IPS-NIHi11 (cell line): Measurements from ENCODE around the gene MAML1.

ENCODE experiments used
- DNase-seq: peaks from one replicate; pipeline ENCODE4 v3.0.0; 2012; ENCODE audit warnings: mixed read lengths, low spot score

Gene MAML1

GRCh38 chr5:179804555-179804947 is 71.9 kb downstream of the MAML1 start:
- no peak for DNase-seq

GRCh38 chr5:179805070-179805528 is 72.5 kb downstream of the MAML1 start:
- DNase-seq = no peak

GRCh38 chr5:179805529-179806249 is 73.1 kb downstream of the MAML1 start:
- DNase-seq = peak; percentile 59

- peak; percentile 92 for DNase-seq
These were observed 73.8 kb downstream of the MAML1 start, which contains the start of gene MGAT4B for GRCh38 chr5:179806250-179807048. MGAT4B (minus strand) TSS chr5:179806866; CDS start chr5:179806583, 283 bp downstream.

- no peak for DNase-seq
These were observed 79.7 kb downstream of the MAML1 start for GRCh38 chr5:179812135-179812825.

- no peak for DNase-seq
These were observed 80.5 kb downstream of the MAML1 start for GRCh38 chr5:179812997-179813607.

- DNase-seq = no peak
These were observed 81.5 kb downstream of the MAML1 start for GRCh38 chr5:179814090-179814489.

GRCh38 chr5:179815491-179816249 is 83.0 kb downstream of the MAML1 start:
- DNase-seq = no peak

GRCh38 chr5:179816401-179816795 is 83.8 kb downstream of the MAML1 start:
- no peak for DNase-seq

GRCh38 chr5:179816796-179817469 is 84.3 kb downstream of the MAML1 start:
- no peak for DNase-seq

- no peak for DNase-seq
These were observed 84.8 kb downstream of the MAML1 start for GRCh38 chr5:179817470-179817840.

GRCh38 chr5:179817890-179818745 is 85.5 kb downstream of the MAML1 start:
- DNase-seq = no peak

GRCh38 chr5:179818746-179819295 is 86.2 kb downstream of the MAML1 start:
- peak; percentile 71 for DNase-seq

GRCh38 chr5:179819296-179820126 is 86.9 kb downstream of the MAML1 start:
- peak; percentile 60 for DNase-seq

- no peak for DNase-seq
These were observed 87.5 kb downstream of the MAML1 start for GRCh38 chr5:179820127-179820482.

GRCh38 chr5:179820483-179821297 is 88.1 kb downstream of the MAML1 start, which contains the start of gene SQSTM1:
SQSTM1 (plus strand) TSS chr5:179820905; CDS start chr5:179820937, 32 bp downstream.
- peak; percentile 88 for DNase-seq

- peak; percentile 90 for DNase-seq
These were observed 88.9 kb downstream of the MAML1 start for GRCh38 chr5:179821298-179822058.
